HepG2 (cell line): ENCODE measurements around the gene LTA4H. TPM values are rescaled to one million over a fixed set of nuclear protein-coding genes. Genes with fewer than 3 reads are reported as not detected.

Source experiments
- CCDC6 ChIP-seq: sonication (generic); formaldehyde crosslinking; IDR thresholded peaks from 2 replicates; pipeline ENCODE4 v1.8.1; 2022; ENCODE audit warnings: mild to moderate bottlenecking, missing genetic modification reagents, moderate library complexity
- CHD2 ChIP-seq: IDR thresholded peaks from 2 replicates; pipeline ENCODE4 v1.6.1; 2011; ENCODE audit warnings: low read depth, low read length, improper control_type of control experiment
- ELK4 ChIP-seq: sonication (generic); formaldehyde crosslinking; IDR thresholded peaks from 2 replicates; pipeline ENCODE4 v1.9.0; 2021; ENCODE audit warnings: missing genetic modification reagents, borderline replicate concordance
- GLI4 ChIP-seq: sonication (generic); formaldehyde crosslinking; IDR thresholded peaks from 2 replicates; pipeline ENCODE4 v1.5.1; 2020; ENCODE audit warnings: missing genetic modification reagents, mild to moderate bottlenecking, moderate library complexity, borderline replicate concordance
- HMG20A ChIP-seq: IDR thresholded peaks from 2 replicates; pipeline ENCODE4 v1.6.1; 2016; ENCODE audit warnings: borderline replicate concordance
- HOXA5 ChIP-seq: sonication (generic); formaldehyde crosslinking; IDR thresholded peaks from 2 replicates; pipeline ENCODE4 v1.4.0; 2020; ENCODE audit warnings: missing genetic modification reagents
- IKZF4 ChIP-seq: sonication (generic); formaldehyde crosslinking; IDR thresholded peaks from 2 replicates; pipeline ENCODE4 v1.5.1; 2020; ENCODE audit warnings: borderline replicate concordance, mild to moderate bottlenecking, low read depth, missing genetic modification reagents; ENCODE audit errors: not compliant biosample characterization
- KDM4B ChIP-seq: sonication (generic); formaldehyde crosslinking; IDR thresholded peaks from 2 replicates; pipeline ENCODE4 v1.4.0; 2020; ENCODE audit warnings: missing genetic modification reagents
- TBX2 ChIP-seq: sonication (generic); formaldehyde crosslinking; IDR thresholded peaks from 2 replicates; pipeline ENCODE4 v1.5.0; 2020; ENCODE audit warnings: missing genetic modification reagents, mild to moderate bottlenecking, borderline replicate concordance
- ZFP36L1 ChIP-seq: sonication (generic); formaldehyde crosslinking; IDR thresholded peaks from 2 replicates; pipeline ENCODE4 v1.8.0; 2022; ENCODE audit warnings: mild to moderate bottlenecking, missing genetic modification reagents, moderate library complexity
- ZFY ChIP-seq: sonication (generic); formaldehyde crosslinking; IDR thresholded peaks from 2 replicates; pipeline ENCODE4 v1.4.0; 2020; ENCODE audit warnings: missing genetic modification reagents
- ZNF251 ChIP-seq: sonication (generic); formaldehyde crosslinking; IDR thresholded peaks from 2 replicates; pipeline ENCODE4 v1.9.0; 2021; ENCODE audit warnings: mild to moderate bottlenecking, missing genetic modification reagents
- ZNF468 ChIP-seq: sonication (generic); formaldehyde crosslinking; IDR thresholded peaks from 2 replicates; pipeline ENCODE4 v1.8.0; 2022; ENCODE audit warnings: mild to moderate bottlenecking, moderate library complexity, missing genetic modification reagents
- ZNF547 ChIP-seq: sonication (generic); formaldehyde crosslinking; IDR thresholded peaks from 2 replicates; pipeline ENCODE4 v1.5.1; 2020; ENCODE audit warnings: mild to moderate bottlenecking, missing genetic modification reagents
- ZNF775 ChIP-seq: sonication (generic); formaldehyde crosslinking; IDR thresholded peaks from 2 replicates; pipeline ENCODE4 v1.4.0; 2020; ENCODE audit warnings: missing genetic modification reagents, mild to moderate bottlenecking, moderate library complexity, borderline replicate concordance
- ZNF879 ChIP-seq: sonication (generic); formaldehyde crosslinking; IDR thresholded peaks from 2 replicates; pipeline ENCODE4 v1.8.1; 2023; ENCODE audit warnings: missing genetic modification reagents
- polyA plus RNA-seq, 8 experiments: library from polyadenylated mRNA; depleted of rRNA in 3 of 8; stranded (reverse) in 7 of 8; unstranded in 1 of 8; fragments of >200 nt; fragmentation: Illumina TruSeq in 4 of 8; extraction: Trizol in 4 of 8; gene quantifications; 2 replicates each; pipeline versions ENCODE4 v1.2.1 to v1.2.3, GENCODE V29; 2011 to 2016; ENCODE audit warnings: low read depth in 4 of 8, missing spikeins in 1 of 8, mixed read lengths in 1 of 8; ENCODE audit not compliant: insufficient read depth in 1 of 8
- total RNA-seq, 5 experiments: library from RNA; depleted of rRNA; stranded (reverse); fragments of >200 nt; fragmentation: Illumina TruSeq; extraction: Trizol; gene quantifications; 2 replicates each; pipeline ENCODE4 v1.2.3, GENCODE V29; 2016; ENCODE audit warnings: low read depth in 1 of 5
- TF ChIP-seq, protein P1 (sequence below): sonication (generic); formaldehyde crosslinking; IDR thresholded peaks from 2 replicates; pipeline ENCODE4 v1.4.0; 2020; ENCODE audit warnings: mild to moderate bottlenecking, missing genetic modification reagents
- TF ChIP-seq, protein P2 (sequence below): IDR thresholded peaks from 2 replicates; pipeline ENCODE4 v1.6.1; 2016; ENCODE audit warnings: missing genetic modification reagents, missing compliant biosample characterization
- TF ChIP-seq, protein P3 (sequence below): sonication (generic); formaldehyde crosslinking; IDR thresholded peaks from 2 replicates; pipeline ENCODE4 v1.8.0; 2022; ENCODE audit warnings: mild to moderate bottlenecking, missing genetic modification reagents; ENCODE audit not compliant: insufficient replicate concordance
- TF ChIP-seq, protein P4 (sequence below): sonication (generic); formaldehyde crosslinking; IDR thresholded peaks from 2 replicates; pipeline ENCODE4 v1.5.1; 2020; ENCODE audit warnings: missing genetic modification reagents, mild to moderate bottlenecking, borderline replicate concordance

Gene LTA4H
- total and polyA plus RNA-seq, 2 of the 13 experiments (the other 11 are each of a cell fraction or from before 2014, with no cell fraction given) = 87.5 to 90.4 TPM

DNA sequence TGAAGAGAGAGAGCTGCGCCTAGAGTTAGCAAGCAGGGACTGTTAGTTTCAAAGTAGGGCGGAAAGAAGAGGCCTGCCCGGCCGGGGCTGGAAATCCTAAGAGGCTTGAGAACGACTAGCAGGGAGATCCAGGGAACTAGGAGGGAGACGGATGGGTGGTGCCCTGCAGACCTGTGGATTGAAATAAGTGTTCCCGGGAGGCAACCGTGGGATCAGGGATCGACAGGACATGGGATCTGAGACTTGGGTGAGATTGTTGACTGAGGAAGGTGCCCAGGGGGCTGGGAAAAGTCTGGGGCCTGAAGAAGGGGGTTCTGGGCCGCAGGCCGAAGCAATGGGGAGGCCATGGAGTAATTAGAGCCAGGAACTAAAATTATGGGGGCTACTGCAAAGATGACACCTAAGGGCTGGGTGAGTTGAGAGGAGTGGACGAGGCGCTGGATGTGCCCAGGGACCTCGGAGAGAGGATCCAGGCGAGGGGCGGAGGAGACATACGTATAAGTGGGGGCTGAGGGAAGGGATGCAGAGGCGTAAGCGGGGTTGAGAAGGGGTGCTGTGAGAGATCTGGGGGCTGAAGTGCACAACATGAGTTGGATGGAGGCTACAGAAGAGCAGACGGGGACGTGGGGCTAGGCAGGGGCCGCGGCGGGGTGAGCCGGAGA, 635 bp downstream of the LTA4H start (continued):
- TF ChIP-seq, protein P1, sequence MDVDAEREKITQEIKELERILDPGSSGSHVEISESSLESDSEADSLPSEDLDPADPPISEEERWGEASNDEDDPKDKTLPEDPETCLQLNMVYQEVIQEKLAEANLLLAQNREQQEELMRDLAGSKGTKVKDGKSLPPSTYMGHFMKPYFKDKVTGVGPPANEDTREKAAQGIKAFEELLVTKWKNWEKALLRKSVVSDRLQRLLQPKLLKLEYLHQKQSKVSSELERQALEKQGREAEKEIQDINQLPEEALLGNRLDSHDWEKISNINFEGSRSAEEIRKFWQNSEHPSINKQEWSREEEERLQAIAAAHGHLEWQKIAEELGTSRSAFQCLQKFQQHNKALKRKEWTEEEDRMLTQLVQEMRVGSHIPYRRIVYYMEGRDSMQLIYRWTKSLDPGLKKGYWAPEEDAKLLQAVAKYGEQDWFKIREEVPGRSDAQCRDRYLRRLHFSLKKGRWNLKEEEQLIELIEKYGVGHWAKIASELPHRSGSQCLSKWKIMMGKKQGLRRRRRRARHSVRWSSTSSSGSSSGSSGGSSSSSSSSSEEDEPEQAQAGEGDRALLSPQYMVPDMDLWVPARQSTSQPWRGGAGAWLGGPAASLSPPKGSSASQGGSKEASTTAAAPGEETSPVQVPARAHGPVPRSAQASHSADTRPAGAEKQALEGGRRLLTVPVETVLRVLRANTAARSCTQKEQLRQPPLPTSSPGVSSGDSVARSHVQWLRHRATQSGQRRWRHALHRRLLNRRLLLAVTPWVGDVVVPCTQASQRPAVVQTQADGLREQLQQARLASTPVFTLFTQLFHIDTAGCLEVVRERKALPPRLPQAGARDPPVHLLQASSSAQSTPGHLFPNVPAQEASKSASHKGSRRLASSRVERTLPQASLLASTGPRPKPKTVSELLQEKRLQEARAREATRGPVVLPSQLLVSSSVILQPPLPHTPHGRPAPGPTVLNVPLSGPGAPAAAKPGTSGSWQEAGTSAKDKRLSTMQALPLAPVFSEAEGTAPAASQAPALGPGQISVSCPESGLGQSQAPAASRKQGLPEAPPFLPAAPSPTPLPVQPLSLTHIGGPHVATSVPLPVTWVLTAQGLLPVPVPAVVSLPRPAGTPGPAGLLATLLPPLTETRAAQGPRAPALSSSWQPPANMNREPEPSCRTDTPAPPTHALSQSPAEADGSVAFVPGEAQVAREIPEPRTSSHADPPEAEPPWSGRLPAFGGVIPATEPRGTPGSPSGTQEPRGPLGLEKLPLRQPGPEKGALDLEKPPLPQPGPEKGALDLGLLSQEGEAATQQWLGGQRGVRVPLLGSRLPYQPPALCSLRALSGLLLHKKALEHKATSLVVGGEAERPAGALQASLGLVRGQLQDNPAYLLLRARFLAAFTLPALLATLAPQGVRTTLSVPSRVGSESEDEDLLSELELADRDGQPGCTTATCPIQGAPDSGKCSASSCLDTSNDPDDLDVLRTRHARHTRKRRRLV = no peak
- no peak for TF ChIP-seq TBX2
- TF ChIP-seq GLI4 (CRISPR knock-in tag) = no peak
- peak; percentile 15; the same call in 1 of the 2 replicates for TF ChIP-seq ZFY (CRISPR knock-in tag)
- TF ChIP-seq HMG20A (CRISPR knock-in tag) = no peak
- TF ChIP-seq ZNF775 (CRISPR knock-in tag) = no peak
- TF ChIP-seq ZNF879 (CRISPR knock-in tag) = no peak
- TF ChIP-seq IKZF4 (CRISPR knock-in tag) = no peak
- TF ChIP-seq, protein P2, sequence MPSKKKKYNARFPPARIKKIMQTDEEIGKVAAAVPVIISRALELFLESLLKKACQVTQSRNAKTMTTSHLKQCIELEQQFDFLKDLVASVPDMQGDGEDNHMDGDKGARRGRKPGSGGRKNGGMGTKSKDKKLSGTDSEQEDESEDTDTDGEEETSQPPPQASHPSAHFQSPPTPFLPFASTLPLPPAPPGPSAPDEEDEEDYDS (CRISPR knock-in tag) = no peak
- TF ChIP-seq, protein P3, sequence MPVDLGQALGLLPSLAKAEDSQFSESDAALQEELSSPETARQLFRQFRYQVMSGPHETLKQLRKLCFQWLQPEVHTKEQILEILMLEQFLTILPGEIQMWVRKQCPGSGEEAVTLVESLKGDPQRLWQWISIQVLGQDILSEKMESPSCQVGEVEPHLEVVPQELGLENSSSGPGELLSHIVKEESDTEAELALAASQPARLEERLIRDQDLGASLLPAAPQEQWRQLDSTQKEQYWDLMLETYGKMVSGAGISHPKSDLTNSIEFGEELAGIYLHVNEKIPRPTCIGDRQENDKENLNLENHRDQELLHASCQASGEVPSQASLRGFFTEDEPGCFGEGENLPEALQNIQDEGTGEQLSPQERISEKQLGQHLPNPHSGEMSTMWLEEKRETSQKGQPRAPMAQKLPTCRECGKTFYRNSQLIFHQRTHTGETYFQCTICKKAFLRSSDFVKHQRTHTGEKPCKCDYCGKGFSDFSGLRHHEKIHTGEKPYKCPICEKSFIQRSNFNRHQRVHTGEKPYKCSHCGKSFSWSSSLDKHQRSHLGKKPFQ = peak; percentile 13
- TF ChIP-seq ELK4 (CRISPR knock-in tag) = no peak
- TF ChIP-seq ZFP36L1 (CRISPR knock-in tag) = 0 out of 2 replicates have a peak, but pooled peaks have one; percentile 51
- no peak for TF ChIP-seq CHD2
- no peak for TF ChIP-seq ZNF251 (CRISPR knock-in tag)
- no peak for TF ChIP-seq CCDC6 (CRISPR knock-in tag)
- 0 out of 2 replicates have a peak, but pooled peaks have one; percentile 30 for TF ChIP-seq ZNF468
- TF ChIP-seq ZNF547 = no peak
- no peak for TF ChIP-seq HOXA5
- TF ChIP-seq KDM4B (CRISPR knock-in tag) = no peak
- TF ChIP-seq, protein P4, sequence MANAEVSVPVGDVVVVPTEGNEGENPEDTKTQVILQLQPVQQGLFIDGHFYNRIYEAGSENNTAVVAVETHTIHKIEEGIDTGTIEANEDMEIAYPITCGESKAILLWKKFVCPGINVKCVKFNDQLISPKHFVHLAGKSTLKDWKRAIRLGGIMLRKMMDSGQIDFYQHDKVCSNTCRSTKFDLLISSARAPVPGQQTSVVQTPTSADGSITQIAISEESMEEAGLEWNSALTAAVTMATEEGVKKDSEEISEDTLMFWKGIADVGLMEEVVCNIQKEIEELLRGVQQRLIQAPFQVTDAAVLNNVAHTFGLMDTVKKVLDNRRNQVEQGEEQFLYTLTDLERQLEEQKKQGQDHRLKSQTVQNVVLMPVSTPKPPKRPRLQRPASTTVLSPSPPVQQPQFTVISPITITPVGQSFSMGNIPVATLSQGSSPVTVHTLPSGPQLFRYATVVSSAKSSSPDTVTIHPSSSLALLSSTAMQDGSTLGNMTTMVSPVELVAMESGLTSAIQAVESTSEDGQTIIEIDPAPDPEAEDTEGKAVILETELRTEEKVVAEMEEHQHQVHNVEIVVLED (CRISPR knock-in tag) = no peak
